Occipital lobe (tissue), 3 donors: ENCODE data around the gene BBOF1. TPM values are rescaled to one million over a fixed set of nuclear protein-coding genes. Genes with fewer than 3 reads are reported as not detected.
"Not testable (repeated sequence)": the region's sequence is repeated elsewhere in the genome, so short reads cannot be mapped to it uniquely, and the experiment has no call there.

Source experiments
- DNase-seq: peaks from one replicate; lab custom pipeline; 2025; lab: John Stamatoyannopoulos, UW
- small RNA-seq: library from RNA; depleted of rRNA; stranded (forward); fragments of <200 nt; gene quantifications from one replicate; pipeline ENCODE3, GENCODE V24; 2014
- total RNA-seq: library from RNA; depleted of rRNA; stranded (reverse); fragments of >200 nt; gene quantifications from one replicate; pipeline ENCODE4 v1.2.3, GENCODE V29; 2014

BBOF1 gene
- total RNA-seq, 1 donor from 2014 or later: 8.9 TPM

DNA sequence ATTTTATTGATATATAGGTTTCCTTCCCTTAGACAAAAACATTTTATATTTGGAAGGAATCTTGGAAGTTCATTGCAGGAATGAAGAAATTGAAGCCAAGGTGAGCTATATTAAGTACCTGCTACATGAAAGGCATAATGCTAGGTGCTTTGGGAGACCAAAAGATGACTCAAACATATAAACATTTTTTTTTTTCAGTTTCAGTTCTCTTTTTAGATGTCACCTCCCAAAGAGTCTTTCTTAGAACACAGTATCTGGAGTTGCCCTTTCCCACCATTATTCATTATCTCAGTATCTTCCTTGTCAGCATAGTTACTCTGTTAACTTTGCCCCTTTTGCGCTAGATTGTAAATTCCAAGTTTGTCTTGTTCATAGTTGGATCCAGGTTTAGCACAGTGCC is 66.7 kb downstream of the BBOF1 start:
- DNase-seq: no peak

DNA sequence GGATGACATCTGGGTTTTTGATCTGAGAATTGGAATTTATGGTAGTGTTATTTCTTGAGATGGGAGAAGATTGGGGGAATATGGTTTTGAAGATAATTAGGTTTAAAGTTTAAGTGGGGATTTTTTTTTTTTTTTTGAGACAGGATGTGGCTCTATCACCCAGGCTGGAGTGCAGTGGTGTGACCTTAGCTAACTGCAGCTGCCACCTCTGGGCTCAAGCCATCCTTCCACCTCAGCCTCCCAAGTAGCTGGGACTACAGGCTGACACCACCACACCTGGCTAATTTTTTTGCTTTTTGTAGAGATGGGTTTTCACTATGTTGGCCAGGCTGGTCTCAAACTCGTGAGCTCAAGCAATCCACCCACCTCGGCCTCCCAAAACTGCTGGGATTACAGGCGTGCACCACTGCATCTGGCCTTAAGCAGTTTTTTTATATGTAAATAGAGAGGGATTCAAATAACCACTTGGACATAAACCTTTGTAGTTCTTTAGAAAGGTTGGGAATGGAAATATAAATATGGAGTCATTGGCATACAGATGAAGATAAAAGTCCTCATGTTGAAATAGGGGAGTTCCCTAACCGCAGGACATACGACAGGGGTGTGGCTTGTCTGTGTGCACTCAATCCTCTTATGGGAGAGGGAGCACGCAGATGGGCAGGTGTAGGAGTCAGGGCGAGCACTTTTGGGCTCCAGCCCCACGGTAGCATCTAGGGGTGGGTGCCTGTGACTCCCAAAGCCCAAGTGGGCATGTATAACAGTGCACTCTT is 70.3 kb downstream of the BBOF1 start:
- DNase-seq: no peak

DNA sequence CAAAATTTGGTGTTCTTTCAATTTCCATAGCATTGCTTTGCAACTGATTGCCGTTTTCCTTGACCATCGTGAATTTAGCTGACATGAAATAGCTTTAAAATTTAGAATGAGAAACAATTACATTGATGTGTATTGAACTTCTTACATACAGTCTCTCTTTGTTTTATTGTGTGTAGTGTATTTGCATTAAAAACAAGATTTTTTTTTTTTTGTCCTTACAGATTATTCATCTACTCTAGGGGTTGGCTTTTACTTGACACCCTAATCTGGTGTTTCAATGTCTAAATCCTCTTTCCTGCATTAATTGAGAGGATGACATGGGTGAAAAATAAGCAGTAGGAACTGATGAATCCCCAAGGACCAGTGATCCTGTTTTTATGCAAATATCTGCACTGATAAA is 86.2 kb downstream of the BBOF1 start:
- DNase-seq: no peak

DNA sequence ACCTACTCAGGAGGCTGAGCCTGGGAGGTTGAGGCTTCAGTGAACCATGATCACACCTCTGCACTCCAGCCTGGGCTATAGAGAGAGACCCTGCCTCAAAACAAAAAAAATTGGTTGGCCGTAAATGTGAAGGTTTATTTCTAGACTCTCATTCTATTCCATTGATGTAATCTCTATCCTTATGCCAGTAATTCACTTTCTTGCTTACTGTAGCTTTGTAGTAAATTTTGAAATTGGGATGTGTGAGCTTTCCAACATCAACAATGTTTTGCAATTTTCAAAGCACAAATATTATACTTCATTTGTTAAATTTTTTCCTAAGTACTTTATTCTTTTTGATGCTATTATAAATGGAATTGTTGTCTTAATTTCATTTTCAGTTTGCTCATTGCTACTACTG is 90.2 kb downstream of the BBOF1 start:
- DNase-seq: no peak

DNA sequence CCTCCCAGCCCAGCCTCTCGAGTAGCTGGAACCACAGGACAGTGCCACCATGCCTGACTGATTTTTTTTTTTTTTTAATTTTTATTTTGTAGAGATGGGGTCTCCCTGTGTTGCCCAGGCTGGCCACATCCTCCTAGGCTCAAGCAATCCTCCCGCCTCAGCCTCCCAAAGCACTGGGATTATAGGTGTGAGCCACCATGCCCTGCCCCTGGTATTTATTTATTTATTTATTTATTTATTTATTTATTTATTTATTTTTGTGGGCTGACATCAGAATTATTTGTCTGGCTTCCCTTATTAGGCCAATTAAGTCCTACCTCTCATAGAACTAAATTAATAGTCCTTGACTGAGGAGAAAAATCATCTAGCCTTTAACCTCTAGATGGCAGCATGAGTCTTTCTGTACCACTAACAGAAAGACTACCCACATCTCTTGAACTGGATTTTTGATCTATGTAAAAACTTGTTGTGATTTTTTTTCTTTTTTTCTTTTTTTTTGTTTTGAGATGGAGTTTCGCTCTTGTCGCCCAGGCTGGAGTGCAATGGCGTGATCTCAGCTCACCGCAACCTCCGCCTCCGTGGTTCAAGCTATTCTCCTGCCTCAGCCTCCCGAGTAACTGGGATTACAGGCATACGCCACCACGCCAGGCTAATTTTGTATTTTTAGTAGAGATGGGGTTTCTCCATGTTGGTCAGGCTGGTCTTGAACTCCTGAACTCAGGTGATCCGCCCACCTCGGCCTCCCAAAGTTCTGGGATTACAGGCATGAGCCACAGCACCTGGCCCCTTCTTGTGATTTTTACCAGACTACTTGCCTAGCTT is 92.5 kb downstream of the BBOF1 start:
- DNase-seq: not testable (repeated sequence)

Small RNA genes lying within 50 kb of the gene (small RNA-seq; reads per million reads assigned to genes)
- gene AC005480.2: not detected

Other genes starting within 250 kb of the BBOF1 start
- gene PTGR2, start 167.5 kb upstream of the BBOF1 start, total RNA-seq: 8.3 TPM
- 67.7 TPM for gene ZNF410, start 132.5 kb upstream of the BBOF1 start, total RNA-seq
- 19.3 TPM for gene FAM161B, start 69.3 kb upstream of the BBOF1 start, total RNA-seq
- gene COQ6, start 69.0 kb upstream of the BBOF1 start, total RNA-seq: 23.9 TPM
- 6.4 TPM for gene ENTPD5, start 61 bp upstream of the BBOF1 start, total RNA-seq
- gene ALDH6A1, start 65.1 kb downstream of the BBOF1 start, total RNA-seq: 28.7 TPM
- 14.3 TPM for gene LIN52, start 65.6 kb downstream of the BBOF1 start, total RNA-seq
- gene VSX2, start 220.1 kb downstream of the BBOF1 start, total RNA-seq: not detected